Activated CD8-positive, alpha-beta memory T cell treated with anti-CD3 and anti-CD28 coated beads for 1 hour (primary cell): Measurements from ENCODE around the gene ARIH2.
A peak's percentile ranks its signal among the peaks of the same experiment; 100 is the strongest.

Experiments
- DNase-seq, 2 donors: peaks; one replicate each; pipeline ENCODE4 v3.0.0-alpha.2; 2020; ENCODE audit warnings: low read depth in 1 of 2; ENCODE audit errors: extremely low read depth in 1 of 2

Gene ARIH2

DNA sequence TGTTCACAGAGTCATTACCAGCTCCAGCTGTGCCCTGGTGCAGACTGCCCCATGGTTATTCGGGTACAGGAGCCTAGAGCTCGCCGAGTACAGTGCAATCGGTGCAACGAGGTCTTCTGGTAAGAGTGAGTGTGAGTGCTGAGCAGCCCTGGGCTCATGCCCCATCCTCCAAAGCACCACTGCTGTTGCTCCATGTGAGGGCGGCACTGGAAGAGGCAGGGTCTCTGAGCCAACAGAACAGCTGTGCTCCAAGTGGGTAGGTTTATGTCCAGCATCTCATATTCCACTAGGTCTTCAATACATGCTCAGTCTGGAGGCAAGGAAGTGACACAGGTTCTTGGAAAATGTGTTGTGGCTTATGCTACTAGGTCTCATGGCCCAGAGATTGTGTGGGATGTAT lies 51.9 kb downstream of the ARIH2 start:
- DNase-seq: no peak

DNA sequence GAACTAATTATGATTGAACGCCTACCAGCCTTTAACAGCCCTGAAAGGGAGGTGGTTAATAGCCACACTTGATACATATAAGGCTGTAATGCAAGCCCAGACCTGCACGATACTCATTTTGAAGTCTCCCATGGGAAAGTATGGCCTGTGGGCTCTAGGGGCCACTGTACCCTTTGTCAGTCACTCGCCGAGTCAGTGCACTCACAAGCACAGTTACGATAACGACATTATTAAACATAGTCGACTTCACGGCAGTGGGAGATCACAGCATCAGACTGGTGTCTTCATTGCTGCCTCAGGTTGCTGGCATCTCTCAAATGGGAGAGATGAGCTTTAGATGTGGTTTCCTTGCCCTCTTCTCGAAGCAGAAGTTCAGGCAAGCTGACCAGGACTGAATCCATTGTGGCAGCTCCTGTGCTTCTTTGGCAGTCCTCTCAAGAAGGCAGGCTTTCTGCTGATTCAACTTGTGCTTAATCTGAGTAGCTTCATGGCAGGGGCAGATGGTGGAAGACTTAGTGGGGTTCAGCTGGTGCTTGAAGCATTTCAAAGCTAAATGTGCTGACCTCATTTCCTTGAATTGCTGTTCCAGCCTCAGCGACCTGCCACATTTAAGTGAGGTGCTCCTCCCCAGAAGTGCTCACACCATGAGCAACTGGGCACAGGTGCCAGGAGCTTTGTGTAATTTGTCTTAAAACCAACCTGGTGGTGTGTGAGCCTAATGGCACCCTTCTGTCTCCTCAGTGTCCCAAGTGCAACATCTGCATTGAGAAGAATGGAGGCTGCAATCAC lies 55.6 kb downstream of the ARIH2 start:
- no peak for DNase-seq

DNA sequence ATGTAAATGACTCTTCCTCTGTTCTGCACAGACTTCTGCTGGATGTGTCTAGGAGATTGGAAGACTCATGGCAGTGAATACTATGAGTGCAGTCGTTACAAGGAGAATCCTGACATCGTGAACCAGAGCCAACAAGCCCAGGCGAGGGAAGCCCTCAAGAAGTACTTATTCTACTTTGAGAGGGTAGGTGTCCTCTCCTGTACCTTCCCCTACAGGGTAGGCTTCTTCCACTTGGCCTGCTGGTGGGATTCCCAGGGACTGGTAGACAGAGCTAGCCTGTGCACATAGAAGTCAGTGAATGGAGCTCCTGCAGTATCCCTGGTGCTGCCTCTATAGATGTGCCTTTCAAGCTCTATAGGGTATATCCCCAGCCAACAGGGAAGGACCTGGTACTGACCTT lies 60.8 kb downstream of the ARIH2 start:
- no peak for DNase-seq

DNA sequence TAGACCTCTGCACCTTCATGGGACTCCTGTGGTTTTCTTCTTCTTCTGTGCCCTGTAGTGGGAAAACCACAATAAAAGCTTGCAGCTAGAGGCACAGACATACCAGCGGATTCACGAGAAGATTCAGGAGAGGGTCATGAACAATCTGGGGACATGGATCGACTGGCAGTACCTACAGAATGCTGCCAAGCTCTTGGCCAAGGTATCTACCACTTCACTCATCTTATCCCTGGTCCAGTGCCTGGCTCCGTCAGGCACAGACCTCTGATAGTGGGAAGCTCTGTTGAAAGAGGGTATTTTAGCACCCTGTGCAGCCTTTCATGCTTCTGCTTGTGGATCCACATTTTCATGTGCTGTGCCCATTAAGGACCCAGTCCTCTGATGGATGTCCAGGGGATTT lies 61.7 kb downstream of the ARIH2 start:
- no peak for DNase-seq

DNA sequence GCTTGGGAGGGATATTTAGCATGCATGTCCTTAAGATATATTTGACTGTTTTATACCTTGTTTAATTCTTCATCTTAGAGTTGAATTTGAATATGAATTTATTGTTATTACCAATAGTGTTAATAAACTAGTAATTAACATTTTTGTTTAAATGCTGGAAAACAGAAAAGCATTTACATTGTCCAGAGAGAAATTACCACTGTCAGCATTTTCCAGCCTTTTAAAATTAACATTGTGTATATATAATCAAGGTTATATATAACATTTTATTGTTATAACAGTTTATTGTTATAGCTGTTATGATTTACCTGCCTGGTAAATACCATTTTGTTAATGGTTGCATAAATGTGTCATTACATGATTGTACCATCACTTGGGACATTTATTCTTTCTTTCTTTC lies 63.4 kb downstream of the ARIH2 start:
- no peak for DNase-seq

DNA sequence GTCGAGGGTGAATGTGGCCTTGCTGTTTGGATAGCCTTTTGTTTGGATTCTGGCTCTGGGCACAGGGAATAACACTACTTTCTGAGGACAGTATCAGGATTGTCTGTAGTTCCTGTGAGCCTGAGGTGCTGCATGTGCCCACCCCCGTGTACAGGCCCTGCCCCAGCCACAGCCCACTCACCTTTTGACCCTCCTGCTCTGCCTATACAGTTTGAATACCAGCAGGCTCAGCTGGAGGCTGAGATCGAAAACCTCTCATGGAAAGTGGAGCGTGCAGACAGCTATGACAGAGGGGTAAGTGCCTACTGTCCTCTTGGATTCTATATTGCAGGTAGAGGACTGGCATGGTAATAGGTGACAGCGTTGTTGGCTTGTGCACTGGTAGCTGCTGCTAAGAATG lies 64.0 kb downstream of the ARIH2 start:
- DNase-seq: no peak

DNA sequence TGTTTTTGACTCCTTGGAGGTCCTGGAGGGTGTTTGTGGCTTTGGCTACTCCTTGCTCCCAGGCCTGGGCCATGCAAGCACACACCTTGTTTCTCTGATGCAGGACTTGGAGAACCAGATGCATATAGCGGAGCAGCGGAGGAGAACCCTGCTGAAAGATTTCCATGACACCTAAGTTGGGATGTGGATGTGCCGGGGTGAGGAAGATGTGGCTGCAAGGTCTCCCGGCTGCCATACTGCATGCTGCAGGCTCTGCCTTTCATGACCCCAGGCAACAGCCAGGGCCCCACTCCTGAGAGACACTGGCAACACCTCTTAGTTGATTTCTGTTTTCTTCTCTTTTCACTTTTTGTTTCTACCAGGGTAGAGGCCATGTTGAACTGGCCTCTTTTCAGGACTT lies 64.5 kb downstream of the ARIH2 start:
- no peak for DNase-seq

DNA sequence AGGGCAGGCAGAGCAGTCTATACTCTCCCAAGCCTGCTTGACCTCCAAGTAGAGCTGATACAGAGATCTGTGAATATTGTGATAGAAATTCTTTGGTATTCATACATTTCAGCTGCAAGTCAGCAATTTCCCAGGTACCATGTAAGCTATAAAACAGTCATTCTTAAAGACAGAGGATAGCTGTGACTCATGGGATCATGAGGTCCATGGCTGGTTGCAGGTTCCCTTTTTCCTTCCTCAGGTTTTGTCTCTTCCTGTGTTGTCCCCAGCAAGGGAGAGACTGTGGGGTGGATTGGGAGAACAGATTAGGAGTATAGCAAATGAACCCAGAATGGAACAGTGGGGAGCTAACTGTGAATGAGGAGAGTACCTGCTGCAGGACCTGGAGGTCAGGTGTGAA lies 66.0 kb downstream of the ARIH2 start:
- DNase-seq: no peak

DNA sequence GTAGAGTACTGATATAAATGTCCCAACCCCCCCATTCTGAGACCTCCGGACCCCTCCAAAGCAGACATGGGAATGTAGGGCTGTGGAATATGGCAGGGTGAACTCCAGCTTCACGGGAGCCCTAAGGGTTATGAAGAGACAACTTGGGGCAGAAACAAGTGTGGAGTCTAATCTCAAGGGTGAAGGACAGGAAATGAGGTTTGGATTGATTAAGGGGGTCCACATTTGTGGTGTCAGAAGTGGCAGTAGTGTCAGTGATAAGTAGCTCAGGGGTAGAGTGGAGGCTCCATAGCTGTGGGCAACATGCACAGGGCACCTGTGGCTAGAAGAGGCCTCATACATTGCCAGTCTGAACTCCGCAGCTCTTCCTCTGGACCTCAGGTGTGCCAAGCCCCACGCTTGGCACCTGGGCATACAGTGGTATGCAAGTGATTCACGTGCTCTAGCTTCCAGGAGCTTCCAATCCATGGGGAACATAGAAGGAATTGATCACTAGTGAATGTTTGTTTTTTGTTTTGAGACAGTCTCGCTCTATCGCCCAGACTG lies 67.3 kb downstream of the ARIH2 start:
- DNase-seq: no peak

DNA sequence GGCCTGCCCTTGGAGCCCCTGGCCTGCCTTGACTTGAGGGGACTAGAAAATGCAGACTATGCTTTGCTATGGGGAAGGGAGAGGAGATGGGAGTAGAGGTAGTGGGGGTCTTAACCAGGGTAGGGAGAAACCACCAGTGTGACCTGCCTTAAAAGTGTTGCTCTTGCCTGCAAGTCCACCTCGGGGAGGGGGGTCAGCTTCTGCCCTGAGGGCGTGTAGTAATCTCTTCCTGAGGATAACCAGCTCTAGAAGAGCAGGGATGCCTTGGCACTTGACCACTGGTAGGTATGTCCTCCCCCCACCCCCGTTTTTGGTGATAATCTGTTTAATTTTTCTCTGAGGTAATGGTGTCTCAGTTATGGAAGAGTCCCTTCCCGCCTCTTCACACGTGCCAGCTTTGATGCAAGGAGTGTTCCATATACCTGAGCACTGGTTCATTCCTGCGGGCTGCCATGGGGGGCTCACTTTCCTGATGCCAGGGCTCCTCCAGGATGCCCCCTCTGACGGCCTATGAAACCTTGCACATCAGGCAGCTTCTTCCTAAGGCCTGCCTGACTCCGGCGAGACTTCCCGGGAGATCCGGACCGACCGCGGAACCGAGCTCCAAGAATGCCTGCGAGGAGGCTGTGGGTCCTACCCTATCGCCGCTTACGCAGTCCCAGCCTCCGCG lies 70.6 kb downstream of the ARIH2 start:
- no peak for DNase-seq

DNA sequence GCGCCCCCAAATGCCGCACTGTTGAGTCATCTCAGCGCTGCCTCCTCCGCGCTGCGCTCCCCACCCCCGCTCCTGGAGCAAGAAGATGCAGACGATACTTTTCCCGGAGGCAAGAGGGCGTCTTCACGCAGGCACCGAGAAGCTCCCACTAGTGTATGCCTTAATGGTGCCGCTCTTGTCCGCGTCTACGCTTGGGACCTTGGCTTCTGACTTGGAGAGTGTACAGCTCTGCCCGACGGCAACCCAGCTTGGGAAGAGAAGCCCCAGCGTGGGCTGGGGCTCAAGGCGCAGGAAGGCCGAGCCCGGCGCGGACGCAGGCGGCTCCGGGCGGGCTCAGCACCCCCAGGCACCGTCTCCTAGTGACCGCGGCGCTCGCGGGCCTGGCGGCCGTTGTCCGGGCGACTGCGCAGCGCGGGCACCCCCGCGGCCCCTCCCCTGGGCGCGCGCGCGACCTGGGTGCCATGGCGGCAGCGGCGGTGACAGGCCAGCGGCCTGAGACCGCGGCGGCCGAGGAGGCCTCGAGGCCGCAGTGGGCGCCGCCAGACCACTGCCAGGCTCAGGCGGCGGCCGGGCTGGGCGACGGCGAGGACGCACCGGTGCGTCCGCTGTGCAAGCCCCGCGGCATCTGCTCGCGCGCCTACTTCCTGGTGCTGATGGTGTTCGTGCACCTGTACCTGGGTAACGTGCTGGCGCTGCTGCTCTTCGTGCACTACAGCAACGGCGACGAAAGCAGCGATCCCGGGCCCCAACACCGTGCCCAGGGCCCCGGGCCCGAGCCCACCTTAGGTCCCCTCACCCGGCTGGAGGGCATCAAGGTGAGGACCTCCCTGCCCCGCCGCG lies 71.4 kb downstream of the ARIH2 start, which contains the start of gene P4HTM:
Gene P4HTM, plus strand, starts transcription at position 446 of the 840 bp plus-strand sequence. Its CDS starts 16 bp downstream, at position 462.
- DNase-seq: peak; percentile 67 to 77

DNA sequence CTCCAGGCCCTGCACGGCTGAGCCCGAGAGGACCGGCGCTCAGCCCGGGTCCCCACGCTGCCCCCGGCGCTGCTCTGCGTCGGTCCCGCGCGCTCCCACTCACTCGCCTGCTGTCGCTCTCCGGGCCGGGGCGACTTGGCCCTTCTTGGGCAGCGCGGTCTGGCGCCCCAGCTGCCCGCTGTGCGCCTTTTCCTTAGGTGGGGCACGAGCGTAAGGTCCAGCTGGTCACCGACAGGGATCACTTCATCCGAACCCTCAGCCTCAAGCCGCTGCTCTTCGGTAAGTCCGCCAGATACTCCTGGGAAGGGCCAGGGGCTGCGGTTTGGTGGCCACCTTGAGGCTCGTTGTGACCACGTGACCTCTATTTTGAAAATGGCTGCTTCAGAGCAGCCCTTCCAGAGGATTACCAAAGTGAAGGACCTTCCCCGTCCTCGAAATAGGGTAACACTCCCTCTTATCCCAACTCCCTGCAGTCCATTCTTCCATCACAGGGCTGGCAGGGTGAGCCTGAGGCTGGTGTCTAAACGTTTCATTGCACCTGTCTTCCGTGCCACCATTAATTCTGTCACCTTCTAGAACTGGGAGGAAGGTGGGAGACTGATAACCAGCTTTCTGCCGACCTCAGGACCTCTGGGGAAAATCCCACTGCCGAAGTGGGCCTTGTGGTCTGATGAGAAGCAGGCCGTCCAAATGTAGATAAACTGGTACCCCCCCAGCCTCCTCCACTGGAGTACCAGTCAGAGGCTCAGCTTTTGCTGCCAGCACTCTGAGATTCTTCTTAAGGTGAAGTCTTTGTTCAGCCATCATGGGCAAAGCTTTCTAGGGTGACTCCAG lies 72.2 kb downstream of the ARIH2 start:
- no peak for DNase-seq

DNA sequence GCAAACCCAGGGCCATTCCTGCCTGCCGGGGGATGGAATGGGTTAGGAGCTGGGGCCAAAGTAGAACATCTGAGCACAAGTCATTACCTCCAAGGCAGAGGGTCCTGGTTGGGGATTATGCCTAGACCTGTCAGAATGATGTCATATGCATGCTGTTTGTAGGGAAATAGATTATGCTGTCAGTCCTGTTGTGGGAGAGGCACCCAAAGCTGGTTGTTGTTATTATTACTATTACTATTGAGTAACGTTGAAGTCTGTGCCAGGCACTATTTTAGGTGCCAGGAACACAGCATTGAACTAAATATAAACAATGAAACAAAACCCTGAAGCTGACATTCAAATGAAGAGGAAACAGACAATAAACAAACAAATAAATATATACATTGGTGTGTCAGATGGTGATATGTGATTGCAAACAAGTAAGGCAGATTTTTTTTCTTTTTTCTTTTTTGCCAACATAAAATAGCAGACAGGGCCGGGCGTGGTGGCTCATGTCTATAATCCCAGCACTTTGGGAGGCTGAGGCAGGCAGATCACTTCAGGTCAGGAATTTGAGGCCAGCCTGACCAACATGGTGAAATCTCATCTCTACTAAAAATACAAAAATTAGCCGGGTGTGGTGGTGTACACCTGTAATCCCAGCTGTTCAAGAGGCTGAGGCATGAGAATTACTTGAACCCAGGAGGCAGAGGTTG lies 73.4 kb downstream of the ARIH2 start:
- DNase-seq: no peak

DNA sequence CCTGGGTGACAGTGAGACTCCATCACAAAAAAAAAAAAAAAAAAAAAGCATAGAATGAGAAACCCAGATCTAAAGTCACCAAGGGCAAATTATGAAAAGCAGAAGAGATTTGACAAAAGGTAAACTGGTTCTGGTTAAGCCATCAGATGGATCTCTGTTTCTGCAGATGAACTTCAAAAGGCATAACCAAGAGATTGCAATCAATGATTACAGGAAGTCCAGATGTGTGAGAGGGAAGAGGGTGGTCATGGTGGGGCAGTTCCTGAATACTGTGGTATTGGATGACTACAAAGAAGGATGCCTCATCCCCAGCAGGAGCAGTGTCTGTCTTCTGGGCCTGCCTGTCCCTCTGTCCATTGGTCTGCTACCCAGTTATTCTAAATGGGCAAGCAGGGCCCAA lies 75.2 kb downstream of the ARIH2 start:
- DNase-seq: no peak

DNA sequence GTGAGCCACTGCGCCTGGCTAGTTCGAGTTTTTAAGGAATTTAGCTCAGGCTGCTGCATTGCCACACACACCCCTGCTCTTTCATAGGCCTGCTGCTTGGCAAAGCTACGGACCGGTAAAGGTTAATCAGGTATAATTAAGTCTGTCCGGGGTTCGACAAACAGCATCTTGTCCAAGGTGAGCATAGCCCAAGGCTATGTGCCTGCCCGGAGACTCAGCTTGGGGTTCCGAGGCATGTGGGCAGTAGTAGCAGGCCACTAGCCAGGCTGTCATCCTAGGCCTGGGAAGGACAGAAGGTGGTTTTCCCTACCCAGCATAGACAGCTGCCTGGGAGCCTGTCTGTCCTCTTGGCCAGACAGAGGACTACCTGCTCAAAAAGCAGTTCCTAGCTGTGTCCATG lies 78.0 kb downstream of the ARIH2 start:
- DNase-seq: no peak

DNA sequence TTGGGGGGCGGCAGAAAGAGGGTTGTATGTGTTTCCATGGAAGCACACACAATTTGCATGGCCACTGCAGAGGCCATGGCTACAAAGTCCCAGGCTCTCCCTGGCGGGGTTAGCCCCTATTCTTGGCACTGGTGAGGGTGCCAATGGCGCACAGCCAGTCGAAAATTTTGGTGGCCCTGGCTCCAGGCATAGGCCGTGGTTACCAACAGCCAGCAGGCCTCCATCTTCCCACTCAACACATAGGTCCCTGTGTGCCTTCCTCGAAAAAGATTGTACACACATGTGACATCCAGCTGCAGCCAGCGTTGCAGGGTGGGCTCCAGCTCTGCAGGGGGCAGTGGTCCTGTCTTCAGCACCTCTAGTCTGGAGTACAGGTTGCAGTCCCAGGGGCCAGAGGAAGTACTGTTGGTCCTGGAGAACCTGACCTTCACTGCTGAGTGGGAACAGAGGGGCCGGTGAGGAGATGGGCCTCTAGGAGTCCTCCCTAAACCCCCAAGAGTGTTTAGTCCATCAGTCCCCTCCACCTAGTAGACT lies 78.5 kb downstream of the ARIH2 start:
- DNase-seq: no peak

DNA sequence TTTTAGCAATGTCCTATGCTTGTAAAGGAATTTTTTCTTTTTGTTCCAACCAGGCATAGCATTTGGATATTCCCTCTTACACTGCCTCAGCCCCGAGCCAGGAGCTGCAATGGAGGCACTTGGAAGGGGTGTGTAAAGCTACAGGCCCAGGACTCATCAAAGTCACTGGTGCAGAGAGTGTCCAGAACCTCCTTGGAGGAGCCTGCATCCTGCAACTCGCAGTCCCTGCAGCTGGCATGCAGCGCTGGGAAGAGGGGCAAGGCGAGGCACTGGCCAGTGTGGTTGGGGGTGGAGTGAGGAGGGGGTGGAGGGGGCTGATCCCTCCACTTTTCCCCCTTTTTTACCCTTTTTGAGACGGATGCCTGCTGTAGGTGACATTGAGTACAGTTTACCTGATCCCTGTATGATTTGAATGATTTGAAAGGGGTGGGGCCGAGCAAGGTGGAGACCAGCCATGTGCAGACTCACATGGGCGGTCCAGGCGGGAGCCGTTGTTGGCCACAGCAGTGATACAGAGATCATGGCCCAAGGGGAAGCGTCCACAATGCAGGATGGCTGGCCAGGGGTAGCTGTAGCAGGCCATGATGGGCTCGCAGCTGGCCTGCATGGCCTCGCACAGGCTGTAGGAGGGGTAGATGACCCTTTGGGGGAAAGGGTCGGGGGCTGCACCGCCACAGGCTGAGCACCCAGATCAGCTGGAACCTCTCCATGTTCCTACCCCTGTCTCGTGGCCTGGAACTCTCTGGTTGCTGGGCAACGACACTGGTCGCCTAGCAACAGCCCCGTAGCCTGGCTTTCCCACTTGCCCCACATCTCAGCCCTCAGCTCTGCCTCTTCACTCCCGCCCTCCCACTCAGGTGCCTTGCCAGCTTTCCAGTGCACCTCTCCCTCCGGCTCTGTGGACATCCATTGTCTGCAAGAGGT lies 79.3 kb downstream of the ARIH2 start:
- DNase-seq: no peak

DNA sequence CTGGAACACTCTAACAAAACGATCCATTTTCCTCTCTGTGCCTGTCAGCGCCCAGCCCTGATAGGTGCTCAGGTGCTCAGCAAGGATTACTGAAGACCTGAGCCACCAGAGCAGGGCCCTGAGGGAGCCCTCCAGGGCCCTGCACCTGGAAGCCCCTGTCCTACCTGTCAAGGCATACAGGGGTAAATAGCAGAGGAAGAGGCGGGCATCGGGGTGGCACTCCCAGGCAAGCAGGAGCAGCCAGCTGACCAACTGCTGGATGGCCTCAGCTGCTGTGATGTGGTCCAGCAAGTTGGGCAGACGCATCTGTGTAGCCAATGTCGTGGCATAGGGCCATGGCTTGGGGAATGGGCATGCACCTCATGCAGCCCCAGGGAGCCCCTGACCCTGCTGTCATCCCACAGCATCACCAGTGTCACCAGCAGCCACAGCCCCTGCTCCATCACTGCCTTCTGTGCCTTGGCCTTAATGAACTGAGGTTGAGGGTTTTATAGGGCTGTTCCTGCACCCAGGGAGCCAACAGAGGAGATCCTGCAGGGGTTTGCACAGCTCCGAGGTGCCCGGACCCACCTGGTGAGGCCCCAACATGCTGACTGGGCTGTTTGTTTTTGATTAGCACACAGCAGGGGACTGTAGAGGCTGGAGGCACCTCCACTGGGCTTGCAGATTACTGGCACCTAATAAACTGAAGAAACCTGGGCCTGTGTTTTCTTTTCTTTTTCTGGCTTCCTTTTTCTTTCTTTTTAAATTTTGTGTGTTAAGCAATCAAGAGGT lies 80.6 kb downstream of the ARIH2 start:
- no peak for DNase-seq
